B cell (primary cell): ENCODE results near the gene FADS6.

Source experiments
- EZH2 ChIP-seq: IDR thresholded peaks from 2 replicates; pipeline ENCODE4 v1.6.1; 2012; ENCODE audit warnings: borderline replicate concordance, low read depth, mild to moderate bottlenecking, moderate library complexity, low read length; ENCODE audit not compliant: insufficient read depth, poor library complexity, severe bottlenecking
- TF ChIP-seq, protein P1 (sequence below): fragments of 200-600 bp; IDR thresholded peaks from one replicate; pipeline ENCODE4 v1.8.0; 2022; ENCODE audit warnings: antibody characterized with exemption, mild to moderate bottlenecking

DNA sequence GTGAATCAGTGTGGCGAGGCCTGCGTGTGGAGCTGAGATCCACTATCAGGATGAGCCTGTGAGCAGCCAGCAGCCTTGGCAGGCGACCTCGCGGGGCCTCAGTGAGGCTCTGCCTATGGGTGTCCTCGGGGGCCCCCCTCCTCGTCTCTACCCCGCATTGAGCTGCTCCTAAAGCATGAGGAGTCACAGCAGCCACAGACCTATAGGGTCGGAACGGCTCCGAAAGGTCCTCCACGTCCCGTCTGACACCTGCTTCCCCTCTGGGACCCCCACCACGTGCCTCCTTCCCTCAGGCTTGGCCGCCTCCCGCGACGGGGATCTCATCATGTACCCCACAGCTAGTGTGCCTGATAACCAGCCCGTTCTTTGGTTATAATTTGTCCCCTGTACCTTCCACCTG, 62.6 kb downstream of the FADS6 start:
- TF ChIP-seq, protein P1, sequence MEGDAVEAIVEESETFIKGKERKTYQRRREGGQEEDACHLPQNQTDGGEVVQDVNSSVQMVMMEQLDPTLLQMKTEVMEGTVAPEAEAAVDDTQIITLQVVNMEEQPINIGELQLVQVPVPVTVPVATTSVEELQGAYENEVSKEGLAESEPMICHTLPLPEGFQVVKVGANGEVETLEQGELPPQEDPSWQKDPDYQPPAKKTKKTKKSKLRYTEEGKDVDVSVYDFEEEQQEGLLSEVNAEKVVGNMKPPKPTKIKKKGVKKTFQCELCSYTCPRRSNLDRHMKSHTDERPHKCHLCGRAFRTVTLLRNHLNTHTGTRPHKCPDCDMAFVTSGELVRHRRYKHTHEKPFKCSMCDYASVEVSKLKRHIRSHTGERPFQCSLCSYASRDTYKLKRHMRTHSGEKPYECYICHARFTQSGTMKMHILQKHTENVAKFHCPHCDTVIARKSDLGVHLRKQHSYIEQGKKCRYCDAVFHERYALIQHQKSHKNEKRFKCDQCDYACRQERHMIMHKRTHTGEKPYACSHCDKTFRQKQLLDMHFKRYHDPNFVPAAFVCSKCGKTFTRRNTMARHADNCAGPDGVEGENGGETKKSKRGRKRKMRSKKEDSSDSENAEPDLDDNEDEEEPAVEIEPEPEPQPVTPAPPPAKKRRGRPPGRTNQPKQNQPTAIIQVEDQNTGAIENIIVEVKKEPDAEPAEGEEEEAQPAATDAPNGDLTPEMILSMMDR = no peak
- TF ChIP-seq EZH2 = no peak
